Medulla oblongata (tissue), 1 donor: ENCODE results near the gene BNC2.

Experiments used
- DNase-seq: peaks from one replicate; pipeline ENCODE4 v3.0.0-alpha.2; 2015; ENCODE audit errors: extremely low spot score

BNC2 gene

DNA sequence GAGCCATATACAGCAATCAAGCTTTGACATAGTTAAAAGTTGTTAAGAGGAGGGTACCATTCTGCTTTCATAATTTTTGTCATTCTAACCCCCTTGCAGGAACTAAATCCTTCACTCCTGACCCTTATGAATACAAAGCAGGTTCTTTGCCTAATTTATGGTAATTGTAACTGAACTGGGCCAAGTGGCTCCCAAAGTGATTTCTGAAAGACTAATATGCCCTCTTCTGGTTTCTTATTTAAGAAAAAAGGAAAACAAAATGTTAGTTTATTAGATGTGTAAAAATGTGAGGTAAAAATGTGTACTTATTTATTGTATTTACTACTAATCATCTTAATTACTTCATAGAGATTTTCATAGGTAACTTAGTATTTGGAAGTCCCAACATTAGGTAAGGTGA, 268.5 kb downstream of the BNC2 start:
- no peak for DNase-seq

DNA sequence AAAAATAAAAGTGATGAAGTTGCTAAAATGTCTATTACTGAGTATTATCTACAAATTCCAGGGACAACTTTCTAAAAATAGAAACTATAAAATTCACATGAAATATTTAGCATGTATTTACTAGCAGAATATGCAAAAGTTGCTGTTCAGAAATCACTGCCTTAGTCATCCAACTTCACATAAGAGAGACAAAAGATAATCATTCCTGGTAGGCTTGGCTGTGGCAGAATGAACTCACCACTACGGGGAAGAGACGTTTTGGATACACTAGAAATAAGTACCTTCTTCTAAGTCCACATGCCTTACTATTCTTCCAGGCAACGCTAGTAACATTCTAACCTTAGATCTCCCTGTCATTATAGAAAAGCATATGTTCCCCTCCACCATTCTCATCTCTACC, 272.2 kb downstream of the BNC2 start:
- no peak for DNase-seq

DNA sequence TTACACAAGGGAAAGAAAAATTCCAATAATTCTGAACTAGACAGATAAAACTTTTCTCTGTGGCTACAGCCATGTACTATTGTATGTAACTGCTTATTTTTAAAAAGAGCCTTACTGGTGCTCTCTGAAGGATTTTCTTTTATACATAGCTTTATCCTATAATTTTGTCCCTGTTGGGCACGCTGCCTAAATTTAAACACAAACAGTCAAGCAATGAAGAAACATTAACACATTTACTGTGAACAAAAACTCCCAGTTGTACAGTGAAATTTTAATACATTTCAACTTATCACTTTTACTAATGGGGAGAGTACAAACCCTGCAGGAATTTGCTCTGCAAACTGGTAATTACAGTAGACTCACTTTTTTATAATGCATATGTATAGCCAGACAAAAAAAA, 273.3 kb downstream of the BNC2 start:
- no peak for DNase-seq

DNA sequence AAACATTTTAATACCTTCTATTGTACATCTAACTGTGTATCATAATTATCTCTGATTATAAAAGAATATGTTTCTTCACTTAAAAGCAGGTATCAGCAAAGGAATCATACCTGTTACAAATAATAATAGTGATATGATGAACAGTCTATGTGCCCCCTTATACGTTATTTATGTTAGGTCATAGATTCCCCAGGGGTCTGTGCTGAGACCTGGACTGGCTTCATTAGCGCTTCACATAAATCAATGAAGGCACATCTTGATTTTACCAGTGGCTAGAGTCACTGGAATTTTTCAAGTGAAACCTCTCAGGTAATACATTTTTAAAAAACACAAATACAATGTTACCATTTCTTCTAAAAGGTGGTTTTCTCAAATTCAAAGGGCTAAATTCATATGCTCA, 275.2 kb downstream of the BNC2 start:
- DNase-seq = no peak

DNA sequence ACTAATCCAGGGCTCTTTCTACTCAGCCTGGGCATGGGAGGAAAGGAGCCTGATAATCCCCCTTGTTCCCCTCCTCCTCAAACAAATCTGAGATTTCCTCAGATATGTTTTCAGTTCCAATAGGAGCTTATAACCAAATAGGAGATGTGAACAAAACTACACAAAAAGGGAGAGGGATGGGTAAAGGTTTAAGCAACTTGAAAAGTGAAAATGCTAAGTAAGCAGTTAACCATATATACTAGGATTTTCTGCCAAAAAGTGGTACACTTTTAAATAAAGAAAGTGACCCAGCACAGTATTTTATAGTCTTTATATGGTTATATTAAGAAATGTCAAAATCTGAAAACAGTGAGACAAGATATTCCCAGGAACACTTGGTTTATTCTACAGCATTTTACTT, 275.7 kb downstream of the BNC2 start:
- no peak for DNase-seq

DNA sequence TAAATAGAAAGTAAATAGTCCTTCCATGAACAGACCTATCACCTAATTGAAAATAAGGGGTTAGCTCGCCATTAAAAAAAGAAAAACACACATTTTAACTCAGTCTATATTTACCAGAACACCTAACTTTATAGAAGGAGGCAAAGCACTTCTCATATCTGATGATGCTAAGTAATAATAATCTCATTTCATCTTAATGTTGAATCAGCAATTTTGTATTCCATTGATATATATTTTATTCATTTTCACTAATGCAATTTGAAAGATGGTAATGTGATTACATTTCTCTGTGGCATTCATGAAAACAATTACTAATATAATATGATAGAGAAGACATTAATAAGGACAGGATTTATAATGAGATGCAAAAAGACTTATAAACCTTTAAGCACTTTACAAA, 276.7 kb downstream of the BNC2 start:
- no peak for DNase-seq

DNA sequence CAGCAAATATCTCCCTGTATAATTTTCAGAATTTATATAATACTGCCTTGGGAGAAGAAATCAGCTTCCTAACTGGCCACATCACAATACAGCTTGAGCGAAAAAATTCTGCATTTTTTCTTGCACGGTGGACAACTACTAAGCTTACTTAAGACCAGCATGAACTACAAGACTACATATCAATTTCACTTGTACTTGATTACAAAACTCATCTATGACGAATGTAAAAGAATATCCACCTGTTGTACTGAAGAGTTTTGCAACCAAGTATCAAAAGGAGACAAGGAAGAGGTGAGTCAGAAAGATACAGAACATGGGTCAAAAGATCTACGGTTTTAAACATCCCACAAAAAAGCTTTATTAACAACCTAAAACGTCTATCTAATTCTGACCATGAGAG, 279.4 kb downstream of the BNC2 start:
- DNase-seq = no peak

- DNase-seq = no peak
Observed at GRCh38 chr9:16585591-16585990, 284.9 kb downstream of the BNC2 start.

GRCh38 chr9:16579872-16580432, 290.5 kb downstream of the BNC2 start:
- no peak for DNase-seq

DNA sequence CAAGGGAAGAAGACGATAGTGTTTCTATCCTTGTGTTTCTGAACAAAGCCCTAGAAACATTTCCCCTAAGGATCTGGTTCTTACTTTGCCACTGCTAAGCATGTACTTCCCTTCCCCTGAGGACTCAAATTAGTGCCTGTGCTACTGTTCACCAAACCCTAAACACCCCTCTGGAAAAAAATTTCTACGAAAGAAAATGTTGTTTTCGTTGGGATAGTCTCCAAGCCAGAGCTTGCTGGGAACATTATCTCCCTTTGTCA, 294.6 kb downstream of the BNC2 start:
- DNase-seq = no peak

- DNase-seq = no peak
Observed at GRCh38 chr9:16575142-16575985, 295.1 kb downstream of the BNC2 start.

- no peak for DNase-seq
Observed at GRCh38 chr9:16572005-16572734, 298.3 kb downstream of the BNC2 start.

DNA sequence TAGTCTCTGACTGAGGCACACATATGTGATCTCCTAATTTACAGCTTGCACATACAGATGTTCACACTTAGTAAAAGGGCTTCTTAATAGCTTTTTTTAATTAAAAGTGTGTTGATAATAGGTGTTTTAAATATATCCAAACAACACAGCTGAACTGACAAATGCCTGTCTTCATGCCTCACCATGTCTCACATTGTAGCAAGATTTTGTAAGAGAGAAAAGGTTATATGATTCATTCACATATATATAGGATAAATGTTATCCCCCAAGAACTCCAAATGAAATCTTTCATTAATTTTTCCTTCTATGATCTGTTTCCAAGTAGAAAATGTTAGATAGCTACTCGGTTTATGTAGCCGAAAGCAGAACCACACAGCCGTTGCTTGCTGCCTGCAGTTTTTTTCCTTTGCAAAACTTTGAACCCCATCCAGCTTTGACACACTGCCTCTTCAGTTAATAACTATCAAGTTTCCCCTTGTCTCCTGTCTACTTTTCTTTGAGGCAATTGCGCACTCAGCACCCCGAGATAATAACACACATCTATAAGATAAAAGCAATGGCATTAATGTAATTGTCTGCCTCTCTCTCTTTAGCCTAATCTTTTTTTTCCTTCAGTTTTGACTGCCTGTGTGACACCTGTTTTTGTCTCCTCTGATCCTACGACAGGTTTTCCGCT, 299.2 kb downstream of the BNC2 start:
- no peak for DNase-seq

- DNase-seq = no peak
Observed at GRCh38 chr9:16563446-16563845, 307.0 kb downstream of the BNC2 start.

DNA sequence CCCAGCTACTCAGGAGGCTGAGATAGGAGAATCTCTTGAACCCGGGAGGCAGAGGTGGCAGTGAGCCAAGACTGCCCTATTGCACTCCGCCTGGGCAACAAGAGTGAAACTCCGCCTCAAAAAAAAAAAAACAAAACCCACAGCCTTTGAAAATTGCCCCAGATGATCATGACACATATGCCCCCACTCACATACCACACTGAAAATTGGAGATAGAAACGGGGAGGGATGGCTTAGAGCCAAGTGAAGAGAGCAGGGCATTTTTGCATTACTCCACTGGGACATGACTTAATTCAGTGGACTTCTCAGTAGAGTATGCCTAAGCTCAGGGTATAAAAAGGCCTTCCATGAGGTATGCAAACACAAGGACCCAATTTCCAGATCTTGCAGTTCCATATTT, 309.3 kb downstream of the BNC2 start:
- DNase-seq = no peak

GRCh38 chr9:16559418-16560188, 310.9 kb downstream of the BNC2 start:
- DNase-seq = no peak

DNA sequence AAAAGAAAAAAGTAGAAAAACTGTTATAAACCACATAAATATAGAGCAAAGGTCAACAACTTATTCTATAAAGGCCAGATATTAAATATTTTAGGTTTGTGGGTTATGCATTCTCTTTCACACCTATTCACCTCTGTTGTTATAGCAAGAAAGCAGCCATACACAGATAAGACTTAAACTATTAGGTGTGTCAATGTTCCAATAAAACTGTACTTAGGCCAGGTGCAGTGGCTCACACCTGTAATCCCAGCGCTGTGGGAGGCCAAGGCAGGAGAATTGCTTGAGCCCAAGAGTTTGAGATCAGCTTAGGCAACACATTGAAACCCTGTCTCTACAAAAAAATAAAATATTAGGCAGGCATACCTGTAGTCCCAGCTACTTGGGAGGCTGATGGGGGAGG, 314.7 kb downstream of the BNC2 start:
- DNase-seq = no peak

- no peak for DNase-seq
Observed at GRCh38 chr9:16553869-16554540, 316.5 kb downstream of the BNC2 start.

GRCh38 chr9:16552252-16552651, 318.2 kb downstream of the BNC2 start:
- DNase-seq = no peak

DNA sequence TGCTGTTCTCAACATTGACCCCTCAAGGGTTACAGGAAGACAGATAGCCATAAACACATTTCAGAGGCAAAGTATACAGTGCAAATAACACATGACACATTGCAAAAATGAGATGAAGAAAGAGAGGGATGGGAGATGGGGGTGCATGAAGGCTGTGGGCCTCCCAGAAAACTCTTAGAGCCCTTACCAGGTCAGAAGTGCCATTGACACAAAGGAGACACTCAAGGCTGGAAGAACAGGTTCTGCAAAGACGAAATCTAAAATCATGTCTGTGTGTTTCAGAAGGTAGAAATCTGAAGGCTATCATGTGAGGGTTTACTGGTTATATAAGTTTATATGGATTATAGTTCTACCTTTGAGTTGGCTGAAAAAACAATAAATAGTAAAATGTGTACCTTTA, 318.8 kb downstream of the BNC2 start:
- no peak for DNase-seq

- no peak for DNase-seq
Observed at GRCh38 chr9:16545639-16546038, 324.8 kb downstream of the BNC2 start.
